HepG2 (cell line): Measurements from ENCODE around the gene CALR. TPM values are rescaled to one million over a fixed set of nuclear protein-coding genes. Genes with fewer than 3 reads are reported as not detected.

ENCODE experiments used
- GATAD1 ChIP-seq: IDR thresholded peaks from 2 replicates; pipeline ENCODE4 v1.6.1; 2016; ENCODE audit warnings: missing genetic modification reagents, missing compliant biosample characterization
- JUN ChIP-seq: sonication (generic); formaldehyde crosslinking; IDR thresholded peaks from 2 replicates; pipeline ENCODE4 v1.4.0; 2020; ENCODE audit warnings: mild to moderate bottlenecking, missing genetic modification reagents
- KDM4B ChIP-seq: sonication (generic); formaldehyde crosslinking; IDR thresholded peaks from 2 replicates; pipeline ENCODE4 v1.4.0; 2020; ENCODE audit warnings: missing genetic modification reagents
- NFYC ChIP-seq: IDR thresholded peaks from 2 replicates; pipeline ENCODE4 v1.6.1; 2016; ENCODE audit warnings: missing genetic modification reagents, missing compliant biosample characterization
- PITX1 ChIP-seq: sonication (generic); formaldehyde crosslinking; IDR thresholded peaks from 2 replicates; pipeline ENCODE4 v1.5.1; 2020; ENCODE audit warnings: mild to moderate bottlenecking, missing genetic modification reagents
- TP53 ChIP-seq: sonication (generic); formaldehyde crosslinking; conservative IDR thresholded peaks from 2 replicates; pipeline ENCODE4 v1.4.0; 2020; ENCODE audit warnings: missing genetic modification reagents
- USF2 ChIP-seq, 2 experiments: sonication (generic) in 1 of 2; formaldehyde crosslinking in 1 of 2; IDR thresholded peaks; 2 replicates each; pipeline versions ENCODE4 v1.5.1 to v1.6.1; 2011 to 2020; ENCODE audit warnings: borderline replicate concordance in 1 of 2, low read depth in 1 of 2, low read length in 1 of 2, mild to moderate bottlenecking in 1 of 2, missing genetic modification reagents in 1 of 2, moderate library complexity in 1 of 2
- YEATS4 ChIP-seq: sonication (generic); formaldehyde crosslinking; IDR thresholded peaks from 2 replicates; pipeline ENCODE4 v1.4.0; 2020; ENCODE audit warnings: missing genetic modification reagents, borderline replicate concordance
- ZBTB21 ChIP-seq: sonication (generic); formaldehyde crosslinking; IDR thresholded peaks from 2 replicates; pipeline ENCODE4 v1.4.0; 2020; ENCODE audit warnings: missing genetic modification reagents
- ZBTB40 ChIP-seq, 2 experiments: fragments of 450-650 bp in 1 of 2; sonication (generic) in 1 of 2; formaldehyde crosslinking in 1 of 2; IDR thresholded peaks; 2 replicates each; pipeline versions ENCODE4 v1.6.1 to v1.8.0; 2016 to 2022; ENCODE audit warnings: antibody characterized with exemption in 1 of 2, mild to moderate bottlenecking in 1 of 2, missing genetic modification reagents in 1 of 2
- ZBTB42 ChIP-seq: sonication (generic); formaldehyde crosslinking; IDR thresholded peaks from 2 replicates; pipeline ENCODE4 v1.5.0; 2020; ENCODE audit warnings: mild to moderate bottlenecking, missing genetic modification reagents
- ZNF138 ChIP-seq: sonication (generic); formaldehyde crosslinking; IDR thresholded peaks from 2 replicates; pipeline ENCODE4 v1.5.0; 2020; ENCODE audit warnings: mild to moderate bottlenecking, low read depth, missing genetic modification reagents
- ZNF513 ChIP-seq: sonication (generic); formaldehyde crosslinking; conservative IDR thresholded peaks from 2 replicates; pipeline ENCODE4 v1.5.0; 2020; ENCODE audit warnings: missing genetic modification reagents
- ZSCAN9 ChIP-seq: IDR thresholded peaks from 2 replicates; pipeline ENCODE4 v1.6.1; 2016; ENCODE audit warnings: borderline replicate concordance
- polyA plus RNA-seq, 8 experiments: library from polyadenylated mRNA; depleted of rRNA in 3 of 8; stranded (reverse) in 7 of 8; unstranded in 1 of 8; fragments of >200 nt; fragmentation: Illumina TruSeq in 4 of 8; extraction: Trizol in 4 of 8; gene quantifications; 2 replicates each; pipeline versions ENCODE4 v1.2.1 to v1.2.3, GENCODE V29; 2011 to 2016; ENCODE audit warnings: low read depth in 4 of 8, missing spikeins in 1 of 8, mixed read lengths in 1 of 8; ENCODE audit not compliant: insufficient read depth in 1 of 8
- total RNA-seq, 5 experiments: library from RNA; depleted of rRNA; stranded (reverse); fragments of >200 nt; fragmentation: Illumina TruSeq; extraction: Trizol; gene quantifications; 2 replicates each; pipeline ENCODE4 v1.2.3, GENCODE V29; 2016; ENCODE audit warnings: low read depth in 1 of 5

CALR gene
- total and polyA plus RNA-seq, 2 of the 13 experiments (the other 11 are each of a cell fraction or from before 2014, with no cell fraction given), result 898 to 934 TPM

DNA sequence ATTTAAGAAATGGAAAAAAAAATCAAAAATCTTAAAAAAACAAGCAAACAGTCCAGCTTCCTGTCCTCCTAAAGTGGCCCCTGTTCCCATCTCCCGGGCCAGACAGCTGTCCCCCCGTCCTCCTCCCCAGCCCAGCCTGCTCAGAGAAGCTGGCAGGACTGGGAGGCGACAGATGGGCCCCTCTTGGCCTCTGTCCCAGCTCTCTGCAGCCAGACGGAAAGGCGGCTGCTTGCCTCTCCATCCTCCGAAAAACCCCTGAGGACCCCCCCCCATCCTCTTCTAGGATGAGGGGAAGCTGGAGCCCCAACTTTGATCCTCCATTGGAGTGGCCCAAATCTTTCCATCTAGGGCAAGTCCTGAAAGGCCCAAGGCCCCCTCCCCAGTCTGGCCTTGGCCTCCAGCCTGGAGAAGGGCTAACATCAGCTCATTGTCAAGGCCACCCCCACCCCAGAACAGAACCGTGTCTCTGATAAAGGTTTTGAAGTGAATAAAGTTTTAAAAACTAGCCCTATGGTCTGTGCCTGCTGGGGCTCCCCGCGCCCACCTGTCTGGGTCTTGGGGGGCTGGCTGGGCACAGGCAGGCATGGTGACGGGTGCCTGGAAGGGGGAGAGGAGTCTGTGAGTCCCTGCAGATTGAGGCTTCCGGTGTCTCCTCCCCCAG is 14.9 kb downstream of the CALR start (continued):
- no peak for TF ChIP-seq ZBTB40 (IDR thresholded peaks at IDR 0.05)
- peak; percentile 56; the same call in 1 of the 2 replicates for TF ChIP-seq ZBTB40 (CRISPR knock-in tag; IDR thresholded peaks at IDR 0.05)
- no peak for TF ChIP-seq USF2 (IDR thresholded peaks at IDR 0.05; ENCODE audit: low read depth, low read length)
- TF ChIP-seq USF2 (CRISPR knock-in tag; IDR thresholded peaks at IDR 0.05; ENCODE audit: borderline replicate concordance), result no peak
- no peak for TF ChIP-seq ZBTB21 (CRISPR knock-in tag)
- no peak for TF ChIP-seq JUN (CRISPR knock-in tag)
- no peak for TF ChIP-seq NFYC
- TF ChIP-seq ZSCAN9 (CRISPR knock-in tag), result no peak
- no peak for TF ChIP-seq PITX1 (CRISPR knock-in tag)
- TF ChIP-seq YEATS4 (CRISPR knock-in tag), result no peak
- no peak for TF ChIP-seq ZNF513 (CRISPR knock-in tag)
- no peak for TF ChIP-seq TP53
- TF ChIP-seq KDM4B (CRISPR knock-in tag), result no peak
- no peak for TF ChIP-seq ZBTB42
- no peak for TF ChIP-seq GATAD1
- no peak for TF ChIP-seq ZNF138 (CRISPR knock-in tag)
